Activated B cell treated with CpG ODN at 0.5 μM for 24 hours (primary cell): Measurements from ENCODE around the gene TTC39A. TPM values are rescaled to one million over a fixed set of nuclear protein-coding genes. Genes with fewer than 3 reads are reported as not detected.
"Not testable (repeated sequence)": the region's sequence is repeated elsewhere in the genome, so short reads cannot be mapped to it uniquely, and the experiment has no call there.

Source experiments
- ATAC-seq: fragments of 200-7000 bp; cut with Tn5 transposase; one replicate; pipeline ENCODE4 v1.10.0; 2021; ENCODE audit warnings: low read depth, mild to moderate bottlenecking, moderate library complexity
- CTCF ChIA-PET: fragments of 350-600 bp; sonication (Branson Sonifier 250); formaldehyde crosslinking; loops from one replicate; lab custom pipeline; 2021; ENCODE audit warnings: antibody characterized with exemption; lab: Charles Lee
- POLR2A ChIA-PET: fragments of 350-600 bp; sonication (Branson Sonifier 250); formaldehyde crosslinking; loops from one replicate; lab custom pipeline; 2021; ENCODE audit warnings: antibody characterized with exemption; lab: Charles Lee
- DNase-seq: peaks from one replicate; pipeline ENCODE4 v3.0.0; 2022
- H3K27ac Mint-ChIP-seq: one replicate; pipeline ENCODE4 v1.8.0; 2020; ENCODE audit warnings: mixed read lengths
- H3K27me3 Mint-ChIP-seq: one replicate; pipeline ENCODE4 v1.8.0; 2021; ENCODE audit warnings: mixed read lengths
- H3K36me3 Mint-ChIP-seq: one replicate; pipeline ENCODE4 v1.8.0; 2021; ENCODE audit warnings: low read depth, mixed read lengths
- H3K4me1 Mint-ChIP-seq: one replicate; pipeline ENCODE4 v1.8.0; 2021; ENCODE audit warnings: mixed read lengths
- H3K4me3 Mint-ChIP-seq: one replicate; pipeline ENCODE4 v1.8.0; 2020; ENCODE audit warnings: mild to moderate bottlenecking, mixed read lengths
- H3K9me3 Mint-ChIP-seq: one replicate; pipeline ENCODE4 v1.8.0; 2020; ENCODE audit warnings: mixed read lengths
- intact Hi-C: fragments of 100-400 bp; cut with micrococcal nuclease; formaldehyde crosslinking; loops from one replicate; pipeline ENCODE4 v1.15.1; 2024
- total RNA-seq: library from RNA; stranded (reverse); gene quantifications from 2 replicates; pipeline ENCODE4 v1.2.3, GENCODE V29; 2022
- TF ChIP-seq, protein P1 (sequence below): fragments of 200-600 bp; IDR thresholded peaks from one replicate; pipeline ENCODE4 v1.8.0; 2022; ENCODE audit warnings: antibody characterized with exemption, mild to moderate bottlenecking

The TTC39A gene
- total RNA-seq, 1 donor from 2014 or later: 0.38 TPM

DNA sequence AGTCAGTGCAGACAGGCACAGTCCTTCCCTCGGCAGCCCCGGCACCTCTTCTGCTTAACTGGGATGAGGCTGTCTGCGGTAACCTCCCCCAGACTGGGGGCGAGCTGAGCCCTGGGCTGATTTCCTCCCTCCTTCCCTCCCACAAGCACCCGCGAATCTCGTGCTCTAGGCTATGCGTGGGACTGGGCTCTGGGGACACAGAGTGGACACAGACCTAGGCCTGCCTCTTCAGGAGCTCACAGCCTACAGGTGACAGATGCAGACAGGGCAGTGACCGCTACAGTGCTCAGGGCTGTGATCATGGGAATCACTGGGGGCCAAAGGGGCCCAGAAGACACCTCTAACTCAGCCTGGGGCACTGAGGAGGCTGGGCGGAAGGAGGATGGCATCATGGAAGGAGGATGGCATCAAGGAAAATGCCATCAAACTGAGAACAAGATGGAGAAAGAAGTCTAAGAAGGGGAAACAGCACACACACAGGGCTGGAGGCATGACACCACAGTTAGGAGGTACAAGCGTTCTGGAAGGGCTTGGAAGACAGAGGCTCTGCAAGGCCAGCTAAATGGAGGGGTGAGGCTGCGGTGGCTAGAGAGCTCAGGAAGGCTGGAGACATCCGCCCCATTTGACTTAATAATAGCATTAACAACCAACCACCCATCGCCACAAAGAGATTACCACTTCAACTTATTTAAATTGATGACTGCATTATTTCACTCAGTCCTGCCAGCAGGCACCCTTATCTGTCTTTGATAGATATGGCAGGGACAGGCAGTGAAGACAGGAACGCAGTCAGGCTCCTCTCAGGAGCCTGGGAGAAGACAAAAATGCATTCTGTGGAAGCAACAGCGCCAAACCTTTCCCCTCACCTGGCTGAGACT, 4.2 kb downstream of the TTC39A start:
- H3K4me1 Mint-ChIP-seq: peaks cover 7% of the 10 kb centered on the region
- H3K27me3 Mint-ChIP-seq: peaks cover 19% of the 10 kb centered on the region
- no peaks in the 10 kb centered on the region for H3K36me3 Mint-ChIP-seq
- intact Hi-C loops: no loop called here
- no peak overlapping the region for H3K27ac Mint-ChIP-seq
- ATAC-seq: no peak
- TF ChIP-seq, protein P1, sequence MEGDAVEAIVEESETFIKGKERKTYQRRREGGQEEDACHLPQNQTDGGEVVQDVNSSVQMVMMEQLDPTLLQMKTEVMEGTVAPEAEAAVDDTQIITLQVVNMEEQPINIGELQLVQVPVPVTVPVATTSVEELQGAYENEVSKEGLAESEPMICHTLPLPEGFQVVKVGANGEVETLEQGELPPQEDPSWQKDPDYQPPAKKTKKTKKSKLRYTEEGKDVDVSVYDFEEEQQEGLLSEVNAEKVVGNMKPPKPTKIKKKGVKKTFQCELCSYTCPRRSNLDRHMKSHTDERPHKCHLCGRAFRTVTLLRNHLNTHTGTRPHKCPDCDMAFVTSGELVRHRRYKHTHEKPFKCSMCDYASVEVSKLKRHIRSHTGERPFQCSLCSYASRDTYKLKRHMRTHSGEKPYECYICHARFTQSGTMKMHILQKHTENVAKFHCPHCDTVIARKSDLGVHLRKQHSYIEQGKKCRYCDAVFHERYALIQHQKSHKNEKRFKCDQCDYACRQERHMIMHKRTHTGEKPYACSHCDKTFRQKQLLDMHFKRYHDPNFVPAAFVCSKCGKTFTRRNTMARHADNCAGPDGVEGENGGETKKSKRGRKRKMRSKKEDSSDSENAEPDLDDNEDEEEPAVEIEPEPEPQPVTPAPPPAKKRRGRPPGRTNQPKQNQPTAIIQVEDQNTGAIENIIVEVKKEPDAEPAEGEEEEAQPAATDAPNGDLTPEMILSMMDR: no peak
- ChIA-PET POLR2A (no interaction called here), CTCF (no interaction called here)
- no peaks in the 10 kb centered on the region for H3K9me3 Mint-ChIP-seq
- no peak overlapping the region for H3K4me3 Mint-ChIP-seq
- DNase-seq: no peak

DNA sequence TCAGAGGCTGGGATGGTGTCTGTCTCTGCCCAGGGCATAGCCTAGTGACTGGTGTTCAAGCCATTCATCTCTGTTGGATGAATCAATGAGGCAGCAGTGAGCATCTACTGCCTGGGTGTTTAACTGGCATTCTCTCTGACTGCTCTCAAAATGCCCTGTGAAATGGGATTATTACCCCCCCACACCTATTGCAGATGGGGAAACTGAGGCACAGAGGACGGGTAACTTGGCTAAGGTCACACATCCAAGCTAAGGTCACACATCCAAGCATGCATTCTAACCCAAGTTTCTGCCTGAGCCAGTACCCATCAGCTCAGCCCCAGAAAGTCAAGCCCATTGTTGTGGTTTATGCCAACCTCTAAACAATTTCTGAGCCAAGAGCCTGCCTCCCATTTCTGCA, 5.0 kb downstream of the TTC39A start:
- ATAC-seq (no peak), DNase-seq (no peak)
- Mint-ChIP-seq H3K27ac (no peak overlapping the region), H3K4me1 (peaks cover 2% of the 10 kb centered on the region), H3K36me3 (no peaks in the 10 kb centered on the region), H3K27me3 (peaks cover 14% of the 10 kb centered on the region), H3K9me3 (no peaks in the 10 kb centered on the region), H3K4me3 (no peak overlapping the region)
- ChIA-PET CTCF (no interaction called here), POLR2A (no interaction called here)
- TF ChIP-seq, protein P1: no peak
- intact Hi-C loops: no loop called here

DNA sequence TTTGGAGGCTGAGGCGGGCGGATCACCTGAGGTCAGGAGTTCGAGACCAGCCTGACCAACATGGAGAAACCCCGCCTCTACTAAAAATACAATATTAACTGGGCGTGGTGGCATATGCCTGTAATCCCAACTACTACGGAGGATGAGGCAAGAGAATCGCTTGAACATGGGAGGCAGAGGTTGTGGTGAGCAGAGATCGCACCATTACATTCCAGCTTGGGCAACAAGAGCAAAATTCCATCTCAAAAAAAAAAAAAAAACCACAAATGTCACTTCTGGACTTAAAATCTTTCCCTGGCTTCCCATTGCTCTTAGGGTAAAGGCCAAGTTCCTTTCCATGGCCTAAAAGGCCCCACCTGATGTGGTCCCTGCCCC, 5.4 kb downstream of the TTC39A start:
- H3K4me3 Mint-ChIP-seq, CTCF ChIA-PET, H3K36me3 Mint-ChIP-seq, ATAC-seq, H3K27ac Mint-ChIP-seq, H3K9me3 Mint-ChIP-seq, intact Hi-C loops, DNase-seq, H3K4me1 Mint-ChIP-seq: not testable (repeated sequence)
- peaks cover 14% of the 10 kb centered on the region for H3K27me3 Mint-ChIP-seq
- POLR2A ChIA-PET: interaction anchor here (0.6 kb wide), 2 partner anchors 20 to 469 kb away, joined by 5 to 7 read pairs; no protein-coding TSS in a partner anchor

DNA sequence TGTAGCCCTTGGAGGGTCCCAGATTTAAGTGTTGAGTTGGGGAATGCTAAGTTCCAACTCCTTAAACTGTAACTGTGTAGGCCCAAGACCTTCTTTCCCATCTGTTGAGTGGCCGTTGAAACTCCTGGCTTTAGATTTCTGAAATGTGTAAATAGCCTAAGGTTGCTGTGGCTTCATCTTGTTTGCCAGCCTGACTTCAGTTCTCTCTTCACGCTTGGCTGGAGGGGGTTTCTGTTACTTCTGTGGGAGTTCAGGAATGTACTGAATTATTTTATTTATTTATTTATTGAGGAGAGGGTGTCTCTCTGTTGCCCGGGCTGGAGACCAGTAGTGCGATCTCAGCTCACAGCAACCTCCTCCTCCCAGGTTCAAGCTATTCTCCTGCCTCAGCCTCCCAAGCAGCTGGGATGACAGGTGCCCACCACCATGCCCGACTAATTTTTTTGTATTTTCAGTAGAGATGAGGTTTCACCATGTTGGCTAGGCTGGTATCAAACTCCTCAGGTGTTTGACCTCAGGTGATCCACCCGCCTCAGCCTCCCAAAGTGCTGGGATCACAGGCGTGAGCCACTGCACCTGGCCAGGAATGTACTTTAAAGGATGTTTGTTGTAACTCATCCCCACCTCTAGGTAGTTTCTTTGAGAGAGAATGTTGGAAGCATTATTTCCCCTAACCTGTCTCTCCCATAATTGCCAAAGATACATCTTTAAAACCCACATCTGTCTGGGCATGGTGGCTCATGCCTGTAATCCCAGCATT, 5.9 kb downstream of the TTC39A start:
- TF ChIP-seq, protein P1: no peak

DNA sequence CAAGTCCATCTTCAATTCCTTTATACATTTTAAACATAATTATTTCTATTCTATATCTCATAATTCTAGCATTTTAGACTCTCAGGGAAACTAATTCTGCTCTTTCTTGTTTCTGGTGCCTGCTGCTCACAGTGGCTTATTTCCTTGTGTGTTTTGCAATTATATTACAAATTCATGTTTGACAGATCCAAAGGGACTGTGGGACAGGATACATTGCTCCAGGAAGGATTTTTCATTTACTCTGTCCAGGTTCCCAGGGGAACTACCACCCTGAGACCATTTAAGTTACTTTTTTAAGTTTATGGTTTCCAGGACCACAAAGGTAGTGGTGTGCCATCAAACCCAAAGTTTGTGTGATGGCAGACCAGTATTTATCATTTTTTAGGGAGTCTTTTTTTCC, 6.6 kb downstream of the TTC39A start:
- intact Hi-C loops: no loop called here
- Mint-ChIP-seq H3K4me1 (no peaks in the 10 kb centered on the region), H3K4me3 (no peak overlapping the region), H3K27me3 (peaks cover 6% of the 10 kb centered on the region), H3K9me3 (no peaks in the 10 kb centered on the region), H3K27ac (no peak overlapping the region), H3K36me3 (no peaks in the 10 kb centered on the region)
- no peak for ATAC-seq
- DNase-seq: no peak
- CTCF ChIA-PET: no interaction called here
- POLR2A ChIA-PET: no interaction called here
- TF ChIP-seq, protein P1: no peak

More for the DNA sequence above, 5.9 kb downstream of the TTC39A start:
- H3K27ac Mint-ChIP-seq: no peak overlapping the region
- intact Hi-C loops: no loop called here
- ChIA-PET POLR2A (interaction anchor here (0.6 kb wide), 2 partner anchors 20 to 470 kb away, joined by 5 to 7 read pairs; no protein-coding TSS in a partner anchor), CTCF (no interaction called here)
- DNase-seq (no peak), ATAC-seq (no peak)
- no peaks in the 10 kb centered on the region for H3K4me1 Mint-ChIP-seq
- no peaks in the 10 kb centered on the region for H3K9me3 Mint-ChIP-seq
- H3K4me3 Mint-ChIP-seq: no peak overlapping the region
- H3K36me3 Mint-ChIP-seq: no peaks in the 10 kb centered on the region
- peaks cover 12% of the 10 kb centered on the region for H3K27me3 Mint-ChIP-seq
